GM19023 (cell line): ENCODE results near the gene ITGAV.

Experiments used
- ATAC-seq: cut with Tn5 transposase; IDR thresholded peaks from one replicate; pipeline ENCODE4 v1.9.1; 2021; ENCODE audit warnings: mild to moderate bottlenecking, moderate library complexity; ENCODE audit not compliant: unreplicated experiment

Gene ITGAV

GRCh38 chr2:186714611-186715010 lies 124.8 kb downstream of the ITGAV start:
- no peak for ATAC-seq

GRCh38 chr2:186716004-186716403 lies 126.1 kb downstream of the ITGAV start:
- no peak for ATAC-seq

- ATAC-seq, result no peak
Measured at GRCh38 chr2:186716899-186717298, 127.0 kb downstream of the ITGAV start.

GRCh38 chr2:186717320-186718007 lies 127.6 kb downstream of the ITGAV start:
- ATAC-seq, result no peak

- no peak for ATAC-seq
Measured at GRCh38 chr2:186718122-186718521, 128.3 kb downstream of the ITGAV start.

GRCh38 chr2:186718903-186719302 lies 129.0 kb downstream of the ITGAV start:
- ATAC-seq, result no peak

GRCh38 chr2:186721956-186722355 lies 132.1 kb downstream of the ITGAV start:
- no peak for ATAC-seq

- no peak for ATAC-seq
Measured at GRCh38 chr2:186724736-186725135, 134.9 kb downstream of the ITGAV start.

GRCh38 chr2:186725783-186726182 lies 135.9 kb downstream of the ITGAV start:
- ATAC-seq, result no peak

GRCh38 chr2:186726938-186727337 lies 137.1 kb downstream of the ITGAV start:
- no peak for ATAC-seq

- no peak for ATAC-seq
Measured at GRCh38 chr2:186728631-186729030, 138.8 kb downstream of the ITGAV start.
